ENCODE results near the gene ANKS4B. TPM values are rescaled to one million over a fixed set of nuclear protein-coding genes. Genes with fewer than 3 reads are reported as not detected.

Gene ANKS4B
- total and polyA plus RNA-seq, 4 donors = 0.11 TPM; not detected in 3

- Histone ChIP-seq H3K4me1 (ENCODE audit: control insufficient read depth in 5 of 5, insufficient read depth in 5 of 5, low read length in 5 of 5) (peaks cover 0 to 8% (median 5%) of the 10 kb centered on the region in 5 donors), H3K27ac (ENCODE audit: low read depth in 1 of 2, low read length in 1 of 2) (no peak overlapping the region), H3K9ac (ENCODE audit: insufficient read depth in 1 of 2, low read length in 2 of 2) (no peak overlapping the region), H3K9me3 (ENCODE audit: control insufficient read depth in 4 of 4, insufficient read depth in 3 of 4, low read length in 3 of 4) (peaks cover 0 to 2% (median 0%) of the 10 kb centered on the region in 4 donors), H3K4me3 (no peak overlapping the region), H3K36me3 (ENCODE audit: control insufficient read depth in 4 of 4, insufficient read depth in 4 of 4, low read length in 4 of 4) (no peaks in the 10 kb centered on the region), H3K27me3 (ENCODE audit: control insufficient read depth in 3 of 3, insufficient read depth in 3 of 3, low read length in 2 of 3) (peaks cover 5 to 40% (median 19%) of the 10 kb centered on the region in 3 donors)
- WGBS, 2 donors = 79 to 98% methylated on average over 2 of the region's 2 CpGs
- no peak for ATAC-seq (ENCODE audit: insufficient read depth, low FRiP score)
- no peak for DNase-seq
- TF ChIP-seq CTCF (IDR thresholded peaks at IDR 0.05; ENCODE audit: control extremely low read depth, extremely low read depth) = no peak
Observed at GRCh38 chr16:21279501-21279900, 46.0 kb downstream of the ANKS4B start.

GRCh38 chr16:21281698-21282389 is 48.3 kb downstream of the ANKS4B start:
- H3K9ac ChIP-seq (ENCODE audit: insufficient read depth in 1 of 2, low read length in 2 of 2) = no peak overlapping the region
- peaks cover 5 to 41% (median 19%) of the 10 kb centered on the region in 3 donors for H3K27me3 ChIP-seq (ENCODE audit: control insufficient read depth in 3 of 3, insufficient read depth in 3 of 3, low read length in 2 of 3)
- peaks cover 0 to 8% (median 0%) of the 10 kb centered on the region in 5 donors for H3K4me1 ChIP-seq (ENCODE audit: control insufficient read depth in 5 of 5, insufficient read depth in 5 of 5, low read length in 5 of 5)
- TF ChIP-seq CTCF (IDR thresholded peaks at IDR 0.05; ENCODE audit: control extremely low read depth, extremely low read depth) = no peak
- ATAC-seq (ENCODE audit: insufficient read depth, low FRiP score) = no peak
- no peak overlapping the region for H3K4me3 ChIP-seq
- no peak overlapping the region for H3K27ac ChIP-seq (ENCODE audit: low read depth in 1 of 2, low read length in 1 of 2)
- no peak for DNase-seq
- 84 to 91% methylated on average over 7 of the region's 7 CpGs for WGBS, 2 donors
- H3K36me3 ChIP-seq (ENCODE audit: control insufficient read depth in 4 of 4, insufficient read depth in 4 of 4, low read length in 4 of 4) = no peaks in the 10 kb centered on the region
- peaks cover 0 to 2% (median 0%) of the 10 kb centered on the region in 4 donors for H3K9me3 ChIP-seq (ENCODE audit: control insufficient read depth in 4 of 4, insufficient read depth in 3 of 4, low read length in 3 of 4)

DNA sequence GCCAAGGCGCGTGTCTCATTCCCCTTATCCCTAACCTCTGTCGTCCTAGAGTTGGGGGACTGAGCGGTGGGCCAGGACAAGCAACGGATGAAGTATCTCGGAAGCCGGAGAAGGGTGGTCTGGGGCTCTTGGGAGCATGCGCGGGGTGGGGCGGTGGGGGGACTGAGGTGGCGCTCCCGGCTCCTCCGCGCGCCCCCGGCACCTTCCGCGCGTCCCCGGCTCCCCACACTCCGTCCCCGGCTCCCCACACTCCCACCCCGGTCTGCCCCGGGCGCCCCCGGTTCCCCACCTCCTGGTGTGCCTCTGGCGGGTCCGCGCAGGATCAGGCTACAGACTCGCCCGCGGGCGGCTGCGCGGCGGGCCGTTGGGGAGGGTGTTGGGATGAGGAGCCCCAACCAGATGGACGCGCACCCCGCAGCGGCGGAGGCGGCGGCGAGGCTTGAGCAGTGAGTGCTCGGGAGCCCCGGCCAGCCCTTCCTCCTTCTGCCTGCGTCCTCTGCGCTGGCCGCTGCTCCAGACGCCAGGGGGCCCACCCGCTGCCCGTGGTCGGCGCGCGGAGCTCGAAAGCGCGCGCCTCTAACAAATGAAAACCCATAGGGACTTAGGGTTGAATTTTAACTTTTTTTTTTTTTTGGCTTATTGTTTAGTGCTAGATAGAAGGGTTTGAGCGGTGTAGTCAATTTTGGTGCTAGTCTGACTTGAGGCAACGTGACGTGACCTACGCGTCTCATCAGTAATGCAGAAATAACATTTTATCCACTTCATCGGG is 50.2 kb downstream of the ANKS4B start:
- peak; percentile 0 for TF ChIP-seq CTCF (IDR thresholded peaks at IDR 0.05; ENCODE audit: control extremely low read depth, extremely low read depth)
- DNase-seq (peak; percentile 68 to 69 (median 69)), ATAC-seq (ENCODE audit: insufficient read depth, low FRiP score) (peak; percentile 47)
- Histone ChIP-seq H3K27me3 (ENCODE audit: control insufficient read depth in 3 of 3, insufficient read depth in 3 of 3, low read length in 2 of 3) (peaks cover 0 to 25% (median 11%) of the 10 kb centered on the region in 3 donors), H3K9me3 (ENCODE audit: control insufficient read depth in 4 of 4, insufficient read depth in 3 of 4, low read length in 3 of 4) (no peaks in the 10 kb centered on the region), H3K4me1 (ENCODE audit: control insufficient read depth in 5 of 5, insufficient read depth in 5 of 5, low read length in 5 of 5) (peaks cover 0 to 2% (median 0%) of the 10 kb centered on the region in 5 donors), H3K4me3 (no peak overlapping the region), H3K36me3 (ENCODE audit: control insufficient read depth in 4 of 4, insufficient read depth in 4 of 4, low read length in 4 of 4) (no peaks in the 10 kb centered on the region), H3K27ac (ENCODE audit: low read depth in 1 of 2, low read length in 1 of 2) (peak overlapping the region in 1 of 2 donors; percentile 13), H3K9ac (ENCODE audit: insufficient read depth in 1 of 2, low read length in 2 of 2) (no peak overlapping the region)
- WGBS, 2 donors = 3 to 5% methylated on average over 59 to 67 of the region's 67 CpGs
